Duodenal mucosa (tissue), 2 donors: ENCODE measurements around the gene TAF6L.
"Not testable (repeated sequence)": the region's sequence is repeated elsewhere in the genome, so short reads cannot be mapped to it uniquely, and the experiment has no call there.

Experiments used
- H3K27ac ChIP-seq: one replicate; pipeline ENCODE4 v1.7.0; 2013; ENCODE audit warnings: low read depth, low read length
- H3K27me3 ChIP-seq, 2 donors: one replicate each; pipeline ENCODE4 v1.7.0; 2013; ENCODE audit warnings: low read length in 2 of 2, control low read depth in 1 of 2; ENCODE audit not compliant: insufficient read depth in 2 of 2, control insufficient read depth in 1 of 2
- H3K36me3 ChIP-seq, 2 donors: one replicate each; pipeline ENCODE4 v1.7.0; 2013; ENCODE audit warnings: low read length in 2 of 2, control low read depth in 1 of 2; ENCODE audit not compliant: insufficient read depth in 2 of 2, control insufficient read depth in 1 of 2
- H3K4me1 ChIP-seq, 2 donors: one replicate each; pipeline ENCODE4 v1.7.0; 2013; ENCODE audit warnings: low read length in 2 of 2, control low read depth in 1 of 2; ENCODE audit not compliant: insufficient read depth in 2 of 2, control insufficient read depth in 1 of 2
- H3K4me3 ChIP-seq, 2 donors: one replicate each; pipeline ENCODE4 v1.7.0; 2013; ENCODE audit warnings: low read length in 2 of 2, low read depth in 1 of 2
- H3K9ac ChIP-seq, 2 donors: one replicate each; pipeline ENCODE4 v1.7.0; 2013; ENCODE audit warnings: low read length in 2 of 2, low read depth in 1 of 2
- H3K9me3 ChIP-seq, 2 donors: one replicate each; pipeline ENCODE4 v1.7.0; 2013; ENCODE audit warnings: low read length in 2 of 2, control low read depth in 1 of 2; ENCODE audit not compliant: control insufficient read depth in 1 of 2

Gene TAF6L

GRCh38 chr11:62757846-62758788 lies 13.1 kb upstream of the TAF6L start:
- no peak overlapping the region for H3K4me3 ChIP-seq
- peaks cover 17 to 21% of the 10 kb centered on the region in 2 donors for H3K4me1 ChIP-seq
- no peak overlapping the region for H3K9ac ChIP-seq
- H3K9me3 ChIP-seq: no peaks in the 10 kb centered on the region
- H3K27me3 ChIP-seq: no peaks in the 10 kb centered on the region
- H3K36me3 ChIP-seq: no peaks in the 10 kb centered on the region
- no peak overlapping the region for H3K27ac ChIP-seq

DNA sequence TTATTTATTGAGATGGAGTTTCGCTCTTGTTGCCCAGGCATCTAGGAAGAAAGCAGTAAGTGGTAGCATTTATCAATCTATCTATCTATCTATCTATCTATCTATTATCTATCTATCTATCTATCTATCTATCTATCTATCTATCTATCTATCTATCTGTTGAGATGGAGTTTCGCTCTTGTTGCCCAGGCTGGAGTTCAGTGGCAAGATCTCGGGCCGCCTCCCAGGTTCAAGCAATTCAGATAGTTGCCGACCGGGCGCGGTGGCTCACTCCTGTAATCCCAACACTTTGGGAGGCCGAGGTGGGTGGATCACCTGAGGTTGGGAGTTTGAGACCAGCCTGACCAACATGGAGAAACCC lies 10.3 kb upstream of the TAF6L start:
- H3K27me3 ChIP-seq, H3K36me3 ChIP-seq, H3K9ac ChIP-seq, H3K27ac ChIP-seq, H3K9me3 ChIP-seq: not testable (repeated sequence)
- Histone ChIP-seq H3K4me3 (peak overlapping the region in 1 of 2 donors; percentile 43), H3K4me1 (peaks cover 12 to 14% of the 10 kb centered on the region in 2 donors)

DNA sequence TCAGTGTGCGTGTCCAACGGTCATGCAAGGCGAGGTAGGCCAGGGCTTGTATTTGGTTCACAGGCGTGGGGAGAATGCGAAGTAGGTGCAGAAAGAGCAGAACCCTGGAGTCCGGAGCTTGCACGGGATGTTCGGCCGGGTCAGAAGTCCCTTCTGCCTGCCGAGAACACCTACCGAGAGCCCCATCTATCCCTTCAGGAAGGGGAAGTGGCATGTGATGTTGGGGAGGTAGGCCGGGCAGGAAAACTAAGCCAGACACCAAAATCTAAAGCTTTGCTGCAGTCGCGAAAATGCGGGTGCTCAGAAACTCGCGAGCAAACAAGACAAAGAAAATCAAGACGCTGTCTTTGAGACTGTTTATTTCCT lies 435 bp upstream of the TAF6L start:
- Histone ChIP-seq H3K36me3 (peaks cover 12 to 22% of the 10 kb centered on the region in 2 donors), H3K27ac (peak overlapping the region; percentile 42), H3K4me1 (peaks cover 16 to 22% of the 10 kb centered on the region in 2 donors), H3K27me3 (no peaks in the 10 kb centered on the region), H3K9me3 (no peaks in the 10 kb centered on the region), H3K9ac (peak overlapping the region; percentile 67 to 88), H3K4me3 (peak overlapping the region; percentile 73 to 88)

- Histone ChIP-seq H3K27ac (no peak overlapping the region), H3K36me3 (peaks cover 14 to 30% of the 10 kb centered on the region in 2 donors), H3K9me3 (no peaks in the 10 kb centered on the region), H3K4me3 (no peak overlapping the region), H3K27me3 (no peaks in the 10 kb centered on the region), H3K4me1 (peaks cover 16 to 22% of the 10 kb centered on the region in 2 donors), H3K9ac (no peak overlapping the region)
These were observed 3.2 kb downstream of the TAF6L start for GRCh38 chr11:62774407-62774806.

GRCh38 chr11:62775646-62776045 lies 4.5 kb downstream of the TAF6L start:
- peaks cover 14 to 36% of the 10 kb centered on the region in 2 donors for H3K36me3 ChIP-seq
- H3K4me3 ChIP-seq: no peak overlapping the region
- H3K9ac ChIP-seq: no peak overlapping the region
- no peaks in the 10 kb centered on the region for H3K27me3 ChIP-seq
- peaks cover 8 to 11% of the 10 kb centered on the region in 2 donors for H3K4me1 ChIP-seq
- H3K9me3 ChIP-seq: no peaks in the 10 kb centered on the region
- no peak overlapping the region for H3K27ac ChIP-seq

DNA sequence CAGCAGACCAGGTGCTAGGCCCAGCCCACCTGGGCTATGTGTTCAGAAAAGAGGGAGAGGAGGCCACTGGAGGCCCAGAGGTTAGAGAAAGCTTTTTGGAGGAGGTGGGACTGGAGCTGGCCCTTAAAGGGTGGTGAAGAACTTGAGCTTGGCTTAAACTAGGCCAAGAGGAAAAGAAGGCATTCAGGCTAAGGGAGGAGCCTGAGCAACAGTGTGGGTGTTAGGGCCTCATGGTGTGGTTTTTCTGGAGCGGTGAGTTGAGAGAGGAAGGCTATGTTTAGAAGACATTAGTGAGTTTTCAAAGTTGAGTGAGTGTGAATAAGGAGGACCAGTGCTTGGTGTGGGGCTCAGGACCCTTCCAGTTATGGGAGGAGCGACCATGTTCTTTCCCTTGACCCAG lies 6.2 kb downstream of the TAF6L start:
- peaks cover 17 to 42% of the 10 kb centered on the region in 2 donors for H3K36me3 ChIP-seq
- no peaks in the 10 kb centered on the region for H3K9me3 ChIP-seq
- no peak overlapping the region for H3K27ac ChIP-seq
- no peak overlapping the region for H3K9ac ChIP-seq
- H3K4me1 ChIP-seq: no peaks in the 10 kb centered on the region
- no peak overlapping the region for H3K4me3 ChIP-seq
- no peaks in the 10 kb centered on the region for H3K27me3 ChIP-seq

DNA sequence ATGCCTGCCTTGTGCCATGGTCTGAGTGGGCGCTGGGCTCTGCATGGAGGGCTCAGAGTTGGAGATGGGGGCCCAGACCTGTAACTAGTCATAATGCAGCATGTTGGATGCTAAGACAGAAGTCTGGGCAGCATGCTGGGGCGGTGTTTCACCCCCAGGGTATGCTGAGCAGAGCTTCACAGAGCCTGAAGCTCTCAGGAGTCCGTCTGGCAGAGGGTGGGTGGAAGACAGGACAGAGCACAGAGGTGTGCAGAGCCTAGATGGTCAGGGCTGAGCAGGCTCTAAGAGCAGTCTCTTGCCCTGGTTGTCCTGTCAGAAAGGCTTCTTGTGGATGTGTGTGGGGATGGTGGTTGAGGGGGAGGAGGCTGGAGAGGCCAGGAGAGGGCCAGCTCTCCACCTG lies 7.2 kb downstream of the TAF6L start:
- Histone ChIP-seq H3K9me3 (no peaks in the 10 kb centered on the region), H3K36me3 (peaks cover 22 to 47% of the 10 kb centered on the region in 2 donors), H3K4me3 (no peak overlapping the region), H3K9ac (no peak overlapping the region), H3K4me1 (no peaks in the 10 kb centered on the region), H3K27ac (no peak overlapping the region), H3K27me3 (no peaks in the 10 kb centered on the region)

DNA sequence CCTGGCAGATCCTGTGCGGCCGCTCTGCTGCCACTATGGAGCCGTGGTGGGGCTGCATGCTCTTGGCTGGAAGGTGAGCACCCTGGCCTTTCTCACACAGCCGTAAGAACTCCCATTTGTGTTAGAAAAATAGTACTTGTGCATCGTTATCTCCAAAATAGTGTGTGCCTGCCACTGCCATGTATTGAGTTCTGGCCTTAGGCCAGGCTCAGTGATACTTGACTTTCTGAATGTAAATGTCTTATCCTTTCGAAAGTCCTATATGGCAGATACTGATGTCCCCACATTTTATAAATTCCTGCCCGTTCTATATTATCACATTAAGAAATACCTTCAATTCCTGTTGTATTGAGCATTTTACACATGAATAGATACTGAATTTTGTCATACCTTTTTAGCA lies 11.6 kb downstream of the TAF6L start:
- Histone ChIP-seq H3K27ac (no peak overlapping the region), H3K4me3 (no peak overlapping the region), H3K27me3 (no peaks in the 10 kb centered on the region), H3K4me1 (peaks cover 7 to 12% of the 10 kb centered on the region in 2 donors), H3K9ac (no peak overlapping the region), H3K36me3 (peaks cover 17 to 27% of the 10 kb centered on the region in 2 donors), H3K9me3 (no peaks in the 10 kb centered on the region)

DNA sequence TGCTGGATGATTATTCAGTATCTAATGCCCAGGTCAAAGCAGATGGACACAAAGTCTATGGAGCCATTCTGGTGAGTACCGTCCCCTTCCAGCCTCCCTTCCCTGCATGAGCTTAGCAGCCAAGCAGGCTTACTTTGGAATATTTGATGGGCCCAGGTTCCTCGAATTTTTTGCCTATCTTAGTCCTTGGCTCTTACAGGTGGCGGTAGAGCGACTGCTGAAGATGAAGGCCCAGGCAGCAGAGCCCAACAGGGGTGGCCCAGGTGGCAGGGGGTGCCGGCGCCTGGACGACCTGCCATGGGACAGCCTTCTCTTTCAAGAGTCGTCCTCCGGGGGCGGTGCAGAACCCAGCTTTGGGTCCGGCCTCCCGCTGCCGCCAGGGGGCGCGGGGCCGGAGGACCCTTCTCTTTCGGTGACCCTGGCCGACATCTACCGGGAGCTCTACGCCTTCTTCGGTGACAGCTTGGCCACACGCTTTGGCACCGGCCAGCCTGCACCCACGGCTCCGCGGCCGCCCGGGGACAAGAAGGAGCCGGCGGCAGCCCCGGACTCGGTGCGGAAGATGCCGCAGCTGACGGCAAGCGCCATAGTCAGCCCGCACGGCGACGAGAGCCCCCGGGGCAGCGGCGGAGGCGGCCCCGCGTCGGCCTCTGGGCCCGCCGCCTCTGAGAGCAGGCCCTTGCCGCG lies 15.3 kb downstream of the TAF6L start:
- peaks cover 22 to 38% of the 10 kb centered on the region in 2 donors for H3K4me1 ChIP-seq
- peak overlapping the region; percentile 74 to 100 for H3K9ac ChIP-seq
- no peaks in the 10 kb centered on the region for H3K27me3 ChIP-seq
- peak overlapping the region; percentile 77 to 99 for H3K4me3 ChIP-seq
- peaks cover 18 to 32% of the 10 kb centered on the region in 2 donors for H3K36me3 ChIP-seq
- H3K27ac ChIP-seq: peak overlapping the region; percentile 96
- no peaks in the 10 kb centered on the region for H3K9me3 ChIP-seq
